AML-193 (cell line): ENCODE results near the gene NCS1.

Source experiments
- DNase-seq, 2 experiments: peaks; one replicate each; lab custom pipeline; 2025; lab: John Stamatoyannopoulos, UW

The NCS1 gene

GRCh38 chr9:130176760-130177159, 4.6 kb downstream of the NCS1 start:
- no peak for DNase-seq

DNA sequence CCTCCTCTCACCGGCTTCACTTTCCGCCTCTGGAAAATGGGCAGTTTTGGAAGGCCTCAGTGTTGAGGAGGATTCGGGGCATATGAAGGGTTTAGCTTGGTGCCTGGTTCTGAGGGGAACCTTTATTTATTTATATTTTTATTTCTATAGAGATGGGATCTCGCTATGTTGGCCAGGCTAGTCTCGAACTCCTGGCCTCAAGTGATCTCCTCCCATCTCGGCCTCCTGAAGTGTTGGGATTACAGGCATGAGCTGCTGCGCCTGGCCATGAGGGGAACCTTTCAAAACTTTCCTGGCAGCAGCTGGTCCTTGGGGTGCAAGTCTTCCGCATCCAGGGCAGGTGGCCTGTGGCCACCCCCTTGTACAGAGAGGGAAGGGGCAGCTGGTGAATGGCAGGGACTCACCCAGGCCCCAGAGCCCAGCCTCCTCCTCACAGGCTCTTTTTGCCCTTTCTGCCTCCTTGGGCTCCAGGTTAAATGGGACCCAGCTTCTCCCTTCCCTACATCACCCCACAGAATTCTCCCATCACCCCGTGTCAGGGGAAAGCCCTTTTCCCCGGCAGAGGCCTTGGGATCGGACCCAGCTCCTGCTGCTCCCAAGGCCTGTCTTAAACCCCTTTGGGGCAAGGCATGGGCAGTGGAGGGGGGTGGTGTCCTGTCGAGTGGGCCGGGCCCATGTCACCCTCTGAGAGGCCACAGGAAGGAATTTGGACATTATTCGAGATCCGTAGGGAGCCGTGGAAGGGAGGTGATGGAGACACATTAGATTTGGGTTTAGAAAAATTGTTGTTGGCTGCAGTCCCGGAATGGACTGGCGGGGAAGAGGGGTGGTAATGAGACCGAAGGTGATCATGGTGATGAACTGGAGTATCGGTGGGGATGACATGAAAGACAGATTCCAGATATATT, 5.9 kb downstream of the NCS1 start:
- DNase-seq, result no peak

DNA sequence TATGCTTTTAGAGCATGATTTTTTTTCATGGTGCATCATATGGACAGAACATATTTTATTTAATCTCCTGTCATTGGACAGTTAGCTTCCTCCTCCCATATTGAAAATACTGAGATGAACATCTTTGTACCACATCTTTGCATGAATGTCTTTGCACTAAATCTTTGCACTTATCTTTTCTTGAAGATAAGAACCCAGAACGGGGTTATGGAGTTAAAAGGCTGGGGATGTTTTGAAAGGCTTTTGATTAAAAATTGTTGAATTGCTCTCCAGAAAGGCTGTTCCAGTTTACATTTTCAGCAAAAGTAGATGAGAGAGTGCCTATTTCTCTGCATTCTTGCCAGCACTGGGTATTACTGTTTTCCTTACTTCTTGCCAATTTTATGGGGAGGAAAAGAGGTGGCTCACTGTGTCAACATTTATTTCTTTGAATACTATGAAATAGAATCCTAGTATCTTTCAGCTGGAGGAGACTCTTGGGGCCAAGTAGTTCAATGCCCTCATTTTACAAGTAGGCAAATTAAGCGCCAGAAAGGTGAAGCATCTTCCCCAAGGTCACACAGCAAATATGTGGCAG, 7.2 kb downstream of the NCS1 start:
- no peak for DNase-seq

- DNase-seq, result no peak
Measured at GRCh38 chr9:130180516-130180915, 8.3 kb downstream of the NCS1 start.

DNA sequence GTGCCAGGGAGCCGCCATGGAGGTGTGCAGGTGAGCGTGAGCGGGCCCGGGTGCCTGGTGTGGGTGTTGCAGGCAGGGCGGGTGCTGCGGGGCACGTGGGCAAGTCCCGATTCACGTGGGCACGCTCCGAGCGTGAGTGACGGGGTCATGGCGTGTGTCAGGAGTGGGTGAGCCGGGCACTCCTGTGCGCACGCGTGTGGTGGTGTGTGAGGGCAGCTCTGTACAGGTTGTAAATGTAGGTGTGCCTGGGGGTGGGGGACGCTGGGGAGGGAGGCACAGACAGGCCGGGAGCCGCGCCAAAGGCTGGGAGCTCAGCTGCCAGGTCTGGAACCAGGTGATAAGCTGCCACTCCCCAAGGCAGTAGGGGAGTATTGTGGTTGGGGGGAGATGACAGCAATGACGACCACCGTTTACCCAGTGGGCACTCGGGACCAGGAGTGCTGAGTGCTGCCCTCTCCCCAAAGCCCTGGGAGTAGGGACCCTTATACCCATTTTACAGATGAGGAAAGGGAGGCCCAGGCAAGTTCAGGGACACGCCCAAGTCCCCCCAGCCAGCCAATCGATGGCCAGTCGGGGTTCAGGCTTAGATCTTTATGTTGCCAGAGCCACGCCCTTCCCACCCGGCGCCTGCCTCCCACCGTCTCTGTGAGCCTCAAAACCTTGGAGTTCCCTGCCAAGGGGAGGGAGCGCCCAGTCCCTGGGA, 9.6 kb downstream of the NCS1 start:
- no peak for DNase-seq

DNA sequence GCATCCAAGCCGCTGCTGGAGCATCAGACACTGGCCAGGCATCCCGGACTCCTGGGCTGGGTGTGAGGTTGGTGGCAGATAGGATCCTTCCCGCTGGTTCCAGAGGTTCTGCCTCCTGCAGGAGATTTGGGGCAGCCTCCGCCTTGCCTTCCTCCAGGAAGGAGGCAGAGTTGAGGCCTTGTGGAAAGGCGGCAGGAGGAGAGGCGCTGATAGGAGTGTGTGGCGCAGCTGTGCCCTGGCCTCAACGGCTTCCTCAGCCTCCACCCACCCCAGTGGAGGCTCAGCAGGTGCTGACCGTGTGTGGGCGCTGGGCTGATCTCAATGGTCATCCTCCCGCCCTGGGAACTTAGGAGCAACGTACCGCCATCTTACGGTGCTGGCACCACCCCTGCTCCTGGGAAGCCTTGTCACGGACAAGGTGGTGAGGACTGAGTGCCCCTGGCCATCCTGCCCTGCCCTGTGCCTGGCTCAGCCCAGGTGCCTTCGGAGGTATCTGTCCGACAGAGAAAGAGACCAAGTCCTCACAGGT, 10.2 kb downstream of the NCS1 start:
- no peak for DNase-seq

DNA sequence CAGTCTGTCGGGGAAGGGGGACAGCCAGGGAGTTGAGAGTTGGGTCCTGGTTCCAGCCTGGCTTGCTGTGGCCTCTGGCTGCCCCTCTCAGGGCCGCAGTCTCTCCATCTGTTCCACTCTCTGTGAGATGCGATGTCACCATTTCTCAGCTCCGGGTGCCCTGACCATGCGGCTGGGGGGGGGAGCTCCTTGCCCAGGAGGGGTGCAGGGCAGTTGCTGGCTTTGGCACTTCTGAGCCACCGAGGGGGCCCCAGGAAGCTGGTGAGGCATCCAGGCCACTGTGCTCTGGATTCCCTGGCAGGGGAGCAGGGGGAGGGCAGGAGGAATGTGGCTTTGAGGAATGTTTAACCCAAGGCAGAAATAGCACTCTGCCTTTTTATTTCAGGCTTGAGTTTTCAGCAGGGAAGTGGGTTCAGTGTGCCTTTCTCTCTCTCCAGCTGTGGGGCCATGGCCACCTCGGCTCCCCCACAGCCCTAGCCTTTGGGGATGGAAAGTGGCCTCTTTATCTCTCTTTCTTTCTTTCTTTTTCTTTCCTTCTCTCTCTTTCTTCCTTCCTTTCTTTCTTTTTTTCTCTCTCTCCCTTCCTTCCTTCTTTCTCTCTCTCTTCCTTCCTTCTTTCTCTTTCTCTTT, 11.0 kb downstream of the NCS1 start:
- DNase-seq, result no peak

DNA sequence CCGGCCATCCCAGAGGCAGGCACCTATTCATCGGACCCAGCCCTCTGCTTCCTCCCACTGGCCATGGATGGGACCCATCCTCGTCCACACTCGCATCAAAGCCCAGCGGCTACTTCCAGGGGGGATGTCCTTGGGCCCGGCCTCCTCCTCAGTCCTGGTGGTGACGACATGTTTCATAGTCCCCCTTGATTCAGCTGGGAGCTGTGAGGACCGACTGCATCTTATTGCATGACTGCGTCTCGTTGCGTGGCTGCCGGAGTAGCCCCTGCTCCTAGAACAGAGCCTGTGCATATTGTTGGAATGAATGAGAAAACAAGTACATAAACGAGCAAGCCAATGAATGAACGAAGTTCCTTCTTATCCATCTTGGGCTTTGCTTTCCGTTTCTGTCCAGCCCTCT, 12.8 kb downstream of the NCS1 start:
- DNase-seq, result no peak

DNA sequence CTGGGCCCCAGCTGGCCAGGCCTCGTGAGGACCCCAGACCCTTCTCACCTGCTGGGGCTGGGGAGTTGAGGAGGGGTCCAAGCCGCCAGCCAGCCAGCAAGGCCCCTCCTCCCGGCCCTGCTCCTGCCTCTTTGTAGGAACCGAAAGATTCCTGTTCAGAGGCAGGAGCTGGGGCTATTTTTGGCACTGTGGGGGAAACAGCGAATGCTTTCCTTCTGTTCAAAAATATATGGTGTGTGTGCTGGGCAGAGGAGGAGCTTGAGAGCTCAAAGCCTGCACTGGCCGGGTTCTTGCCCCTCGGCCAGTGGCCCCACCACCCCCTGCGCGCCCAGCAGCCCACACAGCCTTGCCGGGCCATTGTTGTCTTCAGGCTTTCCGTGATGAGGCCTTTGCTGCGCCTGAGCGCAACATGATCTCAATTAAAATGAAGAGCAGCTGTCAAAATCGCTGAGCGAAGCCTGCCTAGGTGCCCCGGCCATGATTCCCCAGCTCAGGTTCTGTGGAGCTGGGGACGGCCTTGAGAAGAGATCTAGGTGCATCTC, 13.4 kb downstream of the NCS1 start:
- DNase-seq, result no peak

- DNase-seq, result no peak
Measured at GRCh38 chr9:130186051-130186450, 13.8 kb downstream of the NCS1 start.

DNA sequence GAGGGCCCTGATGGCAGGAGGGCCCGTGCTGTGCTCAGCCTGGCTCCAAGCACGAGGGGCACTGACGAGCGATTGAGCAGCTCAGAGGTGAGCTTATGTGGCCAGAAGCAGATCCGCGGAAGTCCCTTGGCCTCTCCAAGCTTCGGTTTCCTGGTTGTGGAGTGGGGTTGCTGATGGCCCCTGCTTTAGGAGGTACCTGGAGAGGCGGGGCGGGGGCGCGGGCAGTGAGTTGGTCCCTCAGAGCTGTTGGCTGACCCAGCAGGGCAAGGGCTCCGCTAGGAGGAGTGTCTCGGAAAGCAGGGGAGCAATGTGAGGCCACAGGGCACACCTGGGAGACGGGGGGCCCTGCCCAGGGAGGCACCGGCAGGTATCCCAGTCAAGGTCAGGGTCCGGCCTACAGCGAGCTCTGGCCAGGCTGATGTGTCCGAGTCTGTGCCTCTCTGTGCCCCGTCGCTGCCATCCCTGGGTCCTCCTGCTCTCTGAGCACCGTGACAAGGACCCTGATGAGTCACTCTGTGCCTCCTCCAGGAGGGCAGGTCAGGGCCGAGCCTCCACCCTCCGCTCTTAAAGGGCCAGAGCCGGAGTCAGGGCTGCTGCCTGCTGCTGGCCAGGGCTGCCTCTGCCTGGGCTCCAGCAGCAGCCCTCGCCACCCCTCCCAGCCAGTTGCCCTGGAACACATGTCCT, 14.8 kb downstream of the NCS1 start:
- no peak for DNase-seq

GRCh38 chr9:130187523-130187846, 15.3 kb downstream of the NCS1 start:
- DNase-seq, result no peak

DNA sequence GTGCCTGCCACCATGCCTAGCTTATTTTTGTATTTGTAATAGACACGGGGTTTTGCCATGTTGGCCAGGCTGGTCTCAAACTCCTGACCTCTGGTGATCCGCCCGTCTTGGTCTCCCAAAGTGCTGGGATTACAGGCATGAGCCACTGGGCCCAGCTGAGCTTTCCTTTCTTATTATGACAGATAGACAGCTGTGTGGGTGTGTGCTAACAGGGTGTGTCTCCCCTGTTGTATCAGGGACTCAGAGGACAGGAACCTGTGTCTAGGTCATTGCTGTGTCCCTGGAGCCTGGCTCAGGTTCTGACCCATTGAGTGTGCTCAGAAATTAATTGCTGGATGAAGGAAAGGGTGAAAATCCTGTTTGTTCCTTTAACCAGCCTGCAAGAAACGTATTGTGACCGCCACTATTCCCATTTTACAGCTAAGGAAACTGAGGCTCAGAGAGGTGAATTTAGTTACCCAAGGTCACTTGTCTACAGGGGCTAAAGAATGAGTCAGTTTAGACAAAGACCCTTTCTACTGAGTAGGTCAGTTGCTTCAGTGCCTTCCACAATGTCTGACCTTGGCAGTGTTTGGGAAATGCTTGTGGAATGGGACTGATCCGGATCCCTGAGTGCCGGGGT, 16.8 kb downstream of the NCS1 start:
- DNase-seq, result no peak

DNA sequence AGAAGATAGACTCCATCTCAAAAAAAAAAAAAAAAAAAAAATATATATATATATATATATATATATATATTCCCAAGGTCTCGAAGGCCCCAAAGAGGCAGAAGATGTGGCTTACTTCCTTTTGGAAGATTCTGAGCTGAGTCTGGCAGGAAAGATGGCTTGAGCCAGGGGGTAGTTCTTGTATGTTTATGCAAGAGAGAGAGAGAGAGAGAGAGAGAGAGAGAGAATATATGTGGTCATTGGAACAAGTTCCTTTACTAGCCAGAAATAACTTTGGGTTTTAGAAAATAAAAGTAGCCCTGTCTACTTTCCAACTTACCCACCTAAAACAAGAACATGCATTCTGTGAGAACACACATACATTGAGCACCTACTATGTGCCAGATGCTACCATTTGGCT, 17.6 kb downstream of the NCS1 start:
- no peak for DNase-seq

- DNase-seq, result no peak
Measured at GRCh38 chr9:130191068-130191748, 19.0 kb downstream of the NCS1 start.

DNA sequence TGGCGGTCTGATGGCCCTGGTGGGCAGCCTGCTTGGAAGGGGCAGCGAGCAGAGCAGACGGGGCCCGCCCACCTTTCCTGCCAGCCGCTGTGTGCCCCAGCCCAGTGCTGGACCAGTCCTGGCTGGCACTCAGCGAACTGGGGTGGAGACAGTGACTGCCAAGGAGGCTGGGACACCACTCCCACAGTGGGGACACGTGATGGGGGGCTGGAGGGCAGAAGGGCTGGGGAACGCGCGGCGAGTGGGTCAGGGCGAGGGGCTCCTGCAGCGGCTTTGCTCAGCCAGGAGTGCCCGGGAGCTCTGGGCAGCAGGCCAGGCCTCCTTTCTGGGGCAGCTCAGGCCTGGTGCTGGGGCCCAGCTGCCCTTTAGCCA, 19.5 kb downstream of the NCS1 start:
- DNase-seq, result no peak

DNA sequence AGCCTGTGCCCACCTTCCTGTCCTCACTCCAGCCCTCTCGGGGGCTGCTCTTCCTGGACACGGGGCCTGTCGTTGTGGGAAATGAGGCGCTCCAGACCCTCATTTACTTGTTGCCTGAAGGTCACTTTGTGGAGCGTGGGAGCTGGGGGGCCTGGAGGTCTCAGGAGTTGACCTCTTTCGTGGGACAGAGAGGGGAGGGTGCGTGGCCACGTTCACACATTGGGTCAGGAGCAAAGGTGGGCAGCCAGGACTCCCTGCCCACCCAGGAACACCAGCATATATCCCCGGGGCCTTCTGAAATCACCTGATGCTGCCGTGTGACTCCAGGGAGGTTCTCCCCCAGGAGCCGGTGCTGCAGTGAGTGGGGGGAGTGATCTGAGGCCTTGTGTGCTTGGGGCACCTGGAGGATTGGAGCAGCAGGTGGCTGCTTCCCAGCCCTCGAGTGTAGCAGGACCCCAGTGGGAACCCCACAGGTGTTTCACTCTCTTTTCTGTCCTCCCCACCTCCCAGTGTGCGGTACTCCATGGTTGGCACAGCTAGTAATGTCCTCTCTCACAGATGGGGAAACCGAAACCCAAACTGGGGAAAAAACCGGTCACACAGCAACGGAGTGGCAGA, 20.3 kb downstream of the NCS1 start:
- DNase-seq, result no peak

GRCh38 chr9:130193103-130193502, 20.9 kb downstream of the NCS1 start:
- no peak for DNase-seq

GRCh38 chr9:130193531-130194377, 21.6 kb downstream of the NCS1 start:
- no peak for DNase-seq
